Astrocyte of the cerebellum (primary cell): ENCODE results near the gene RAPGEF4.

ENCODE experiments used
- DNase-seq: peaks from one replicate; pipeline ENCODE4 v3.0.0-alpha.2; 2011; ENCODE audit warnings: low read depth
- H3K4me3 ChIP-seq: 2 replicates; pipeline ENCODE4 v1.5.1; 2011; ENCODE audit warnings: mild to moderate bottlenecking, low read depth, low read length, moderate library complexity
- CTCF ChIP-seq: IDR thresholded peaks from 2 replicates; pipeline ENCODE4 v1.5.1; 2012; ENCODE audit warnings: low read length, low read depth, moderate library complexity, mild to moderate bottlenecking; ENCODE audit errors: missing control alignments
- in situ Hi-C: cut with HindIII; loops from 2 replicates; pipeline ENCODE4 v1.10.0; 2017; ENCODE audit warnings: low sequenced_read_pairs

Gene RAPGEF4

DNA sequence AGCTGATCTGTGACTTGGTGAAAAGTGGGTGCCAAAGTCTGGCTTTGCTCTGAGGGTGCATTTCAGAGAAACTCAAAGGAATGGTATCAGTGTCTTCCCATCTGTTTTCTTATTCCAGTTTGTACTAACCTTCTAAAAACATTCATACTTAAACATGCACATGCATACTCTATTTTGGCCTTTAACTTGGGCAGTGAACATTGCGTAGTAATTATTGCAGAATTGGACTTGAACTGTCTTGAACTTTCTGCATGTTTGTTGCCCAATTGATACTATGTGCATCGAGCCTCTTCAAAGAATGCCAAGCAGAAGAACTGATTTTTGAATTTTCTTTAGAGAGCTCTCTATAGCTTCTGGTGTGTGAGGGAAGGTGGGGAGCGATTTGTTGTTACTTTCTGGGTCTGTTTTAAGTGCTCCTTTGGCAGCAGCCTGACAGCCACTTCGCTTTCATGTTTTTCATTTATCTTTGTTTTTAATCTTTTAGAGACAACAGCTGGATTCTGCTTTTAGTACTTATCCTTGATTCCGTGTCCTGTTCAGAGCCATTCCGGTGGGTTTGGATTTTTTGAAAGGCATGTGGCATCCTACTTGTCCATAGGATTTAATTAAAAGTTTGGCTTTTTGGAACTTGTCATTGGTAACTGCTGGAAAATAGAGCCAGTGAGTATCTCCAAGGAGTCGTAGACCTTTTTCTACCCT lies 159.2 kb downstream of the RAPGEF4 start:
- in situ Hi-C loops, result no loop called here
- no peak for DNase-seq
- H3K4me3 ChIP-seq, result no peak overlapping the region
- TF ChIP-seq CTCF, result no peak

DNA sequence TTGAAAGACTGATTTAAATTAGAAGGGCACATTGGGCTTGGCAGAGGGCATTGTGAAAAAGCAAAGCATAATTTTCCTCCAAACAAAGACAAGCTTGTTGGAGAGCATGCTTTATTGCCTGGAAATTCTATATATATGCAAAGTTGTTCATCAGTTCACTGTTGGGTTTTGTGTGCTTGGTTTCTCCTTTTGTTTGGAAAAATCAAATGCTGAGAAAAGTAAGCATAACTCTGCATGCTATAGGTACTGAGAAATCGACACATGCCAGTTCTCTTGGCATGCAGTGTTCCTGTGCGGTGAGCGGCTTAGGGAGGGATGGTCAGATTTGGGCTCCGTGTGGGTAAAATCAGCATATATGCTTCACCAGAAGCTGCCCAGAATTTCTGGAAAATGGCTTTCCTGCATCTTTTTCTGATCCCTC lies 161.0 kb downstream of the RAPGEF4 start:
- in situ Hi-C loops, result no loop called here
- TF ChIP-seq CTCF, result no peak
- H3K4me3 ChIP-seq, result no peak overlapping the region
- DNase-seq, result no peak

DNA sequence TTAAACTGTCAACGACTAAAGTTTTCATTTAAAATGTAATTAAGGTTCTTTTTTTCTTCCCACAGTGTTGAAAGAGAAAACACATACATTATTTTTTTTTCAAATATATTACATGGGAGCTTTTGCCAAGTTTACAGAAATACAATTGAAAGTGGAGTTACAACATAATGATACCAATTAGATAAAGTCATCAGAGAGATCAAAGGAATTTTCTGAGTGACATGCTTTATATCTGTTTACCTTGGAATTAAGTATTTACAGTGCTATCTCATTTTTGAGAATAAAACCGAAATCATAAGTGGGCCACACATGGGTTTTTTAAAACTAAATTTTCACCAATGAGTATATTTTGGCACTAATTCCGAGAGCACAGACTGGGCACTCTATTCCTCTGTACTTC lies 165.2 kb downstream of the RAPGEF4 start:
- no peak for DNase-seq
- no peak overlapping the region for H3K4me3 ChIP-seq
- in situ Hi-C loops, result no loop called here
- no peak for TF ChIP-seq CTCF

- H3K4me3 ChIP-seq, result no peak overlapping the region
- TF ChIP-seq CTCF, result no peak
- DNase-seq, result no peak
- in situ Hi-C loops, result no loop called here
Measured at GRCh38 chr2:172901913-172902312, 166.3 kb downstream of the RAPGEF4 start.

GRCh38 chr2:172904236-172904635 lies 168.6 kb downstream of the RAPGEF4 start:
- in situ Hi-C loops, result no loop called here
- no peak overlapping the region for H3K4me3 ChIP-seq
- DNase-seq, result no peak
- no peak for TF ChIP-seq CTCF

- H3K4me3 ChIP-seq, result no peak overlapping the region
- DNase-seq, result no peak
- in situ Hi-C loops, result no loop called here
- no peak for TF ChIP-seq CTCF
Measured at GRCh38 chr2:172905937-172906811, 170.5 kb downstream of the RAPGEF4 start.
